Liver (tissue), 9 donors: ENCODE measurements around the gene TMCO1. TPM values are rescaled to one million over a fixed set of nuclear protein-coding genes. Genes with fewer than 3 reads are reported as not detected.

ENCODE experiments used
- DNase-seq: peaks from one replicate; pipeline ENCODE4 v3.0.0-alpha.2; 2017; ENCODE audit warnings: low spot score
- H3K27ac ChIP-seq, 2 donors: one replicate each; pipeline ENCODE4 v1.7.0; 2013; ENCODE audit warnings: inconsistent platforms in 2 of 2, low read length in 2 of 2, control low read depth in 1 of 2, low read depth in 1 of 2, mild to moderate bottlenecking in 1 of 2
- H3K27me3 ChIP-seq, 4 donors: one replicate each; pipeline versions ENCODE4 v1.6.1 to v1.7.0; 2013; ENCODE audit warnings: low read length in 3 of 4, inconsistent platforms in 1 of 4, mild to moderate bottlenecking in 1 of 4, moderate library complexity in 1 of 4; ENCODE audit not compliant: control insufficient read depth in 4 of 4, insufficient read depth in 4 of 4
- H3K36me3 ChIP-seq, 4 donors: one replicate each; pipeline versions ENCODE4 v1.6.1 to v1.7.0; 2013; ENCODE audit warnings: low read length in 3 of 4, mild to moderate bottlenecking in 3 of 4, low read depth in 1 of 4, moderate library complexity in 1 of 4; ENCODE audit not compliant: control insufficient read depth in 4 of 4, insufficient read depth in 3 of 4
- H3K4me1 ChIP-seq, 4 donors: one replicate each; pipeline versions ENCODE4 v1.6.1 to v1.7.0; 2013; ENCODE audit warnings: low read length in 3 of 4, mild to moderate bottlenecking in 3 of 4, moderate library complexity in 1 of 4; ENCODE audit not compliant: control insufficient read depth in 4 of 4, insufficient read depth in 4 of 4
- H3K4me3 ChIP-seq, 3 donors: one replicate each; pipeline versions ENCODE4 v1.6.1 to v1.7.0; 2013; ENCODE audit warnings: low read length in 3 of 3, control low read depth in 1 of 3, low read depth in 1 of 3, mild to moderate bottlenecking in 1 of 3
- H3K9ac ChIP-seq, 2 donors: one replicate each; pipeline ENCODE4 v1.7.0; 2013; ENCODE audit warnings: low read length in 2 of 2, mild to moderate bottlenecking in 2 of 2, moderate library complexity in 2 of 2, control low read depth in 1 of 2, low read depth in 1 of 2
- H3K9me3 ChIP-seq, 4 donors: one replicate each; pipeline versions ENCODE4 v1.6.1 to v1.7.0; 2013; ENCODE audit warnings: low read length in 3 of 4; ENCODE audit not compliant: control insufficient read depth in 4 of 4
- CTCF ChIP-seq: fragments of 150-350 bp; IDR thresholded peaks from 2 replicates; pipeline ENCODE4 v1.5.1; 2017; ENCODE audit warnings: improper control_type of control experiment, low read depth, low read length; ENCODE audit not compliant: missing input control
- EGR1 ChIP-seq, 2 donors: IDR thresholded peaks; 2 replicates each; pipeline ENCODE4 v1.6.1; 2016 to 2018; ENCODE audit warnings: antibody characterized with exemption in 2 of 2, low read depth in 2 of 2
- FOXA1 ChIP-seq: IDR thresholded peaks from 2 replicates; pipeline ENCODE4 v1.6.1; 2016; ENCODE audit warnings: antibody characterized with exemption
- FOXA2 ChIP-seq: IDR thresholded peaks from 2 replicates; pipeline ENCODE4 v1.6.1; 2016; ENCODE audit warnings: antibody characterized with exemption
- GABPA ChIP-seq, 2 donors: IDR thresholded peaks in 1 of 2; conservative IDR thresholded peaks in 1 of 2; 2 replicates each; pipeline ENCODE4 v1.6.1; 2016; ENCODE audit warnings: antibody characterized with exemption in 2 of 2, mild to moderate bottlenecking in 1 of 2, moderate library complexity in 1 of 2
- RAD21 ChIP-seq, 2 donors: IDR thresholded peaks; 2 replicates each; pipeline ENCODE4 v1.6.1; 2016; ENCODE audit warnings: antibody characterized with exemption in 2 of 2, mild to moderate bottlenecking in 2 of 2
- RXRA ChIP-seq, 2 donors: IDR thresholded peaks; 2 replicates each; pipeline ENCODE4 v1.6.1; 2017 to 2018; ENCODE audit warnings: antibody characterized with exemption in 2 of 2, mild to moderate bottlenecking in 1 of 2
- SP1 ChIP-seq: IDR thresholded peaks from 2 replicates; pipeline ENCODE4 v1.6.1; 2018; ENCODE audit warnings: antibody characterized with exemption, mild to moderate bottlenecking
- TAF1 ChIP-seq: conservative IDR thresholded peaks from 2 replicates; pipeline ENCODE4 v1.6.1; 2016; ENCODE audit warnings: antibody characterized with exemption, mild to moderate bottlenecking
- YY1 ChIP-seq: IDR thresholded peaks from 2 replicates; pipeline ENCODE4 v1.6.1; 2016; ENCODE audit warnings: antibody characterized with exemption, mild to moderate bottlenecking
- WGBS: extraction: QIAGEN DNeasy Blood & Tissue Kit; methylation state at CpG from one replicate; pipeline ENCODE4 v1.1.7; 2013; 5-methylcytosine and 5-hydroxymethylcytosine counted together
- polyA plus RNA-seq, 2 donors: library from polyadenylated mRNA; stranded (reverse) in 1 of 2; unstranded in 1 of 2; fragments of 200-250 nt in 1 of 2; fragments of >200 nt in 1 of 2; fragmentation: Nextera tagmentation in 1 of 2; extraction: Ambion mirVana in 1 of 2; gene quantifications; one replicate each; pipeline versions ENCODE4 v1.2.1 to v1.2.3, GENCODE V29; 2013 to 2015
- total RNA-seq, 2 donors: library from RNA; depleted of rRNA; stranded (reverse); fragments of >200 nt; gene quantifications; one replicate each; pipeline ENCODE4 v1.2.3, GENCODE V29; 2014
- TF ChIP-seq, protein P1 (sequence below): IDR thresholded peaks from 2 replicates; pipeline ENCODE4 v1.6.1; 2016; ENCODE audit warnings: antibody characterized with exemption, mild to moderate bottlenecking
- donor health status: healthy.
- donor health status: healthy.
- donor health status: healthy.
- donor health status: healthy.
- donor health status: healthy.

The TMCO1 gene
- total and polyA plus RNA-seq, 4 donors, result 53.8 to 170 (median 71.2) TPM

DNA sequence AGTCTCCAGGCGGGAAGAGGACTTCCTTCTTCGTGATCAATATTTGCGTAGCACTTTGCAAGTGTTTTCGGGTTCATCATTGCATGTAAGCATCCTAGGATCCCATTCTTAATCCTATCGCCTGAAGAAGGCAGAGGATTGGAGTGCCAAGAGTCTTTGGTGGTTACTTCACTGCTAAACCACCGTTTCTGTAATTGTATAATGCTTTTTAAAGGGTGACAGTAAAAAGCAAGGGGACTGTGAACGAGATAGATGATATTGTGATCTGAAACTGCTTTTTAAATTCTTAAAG, 70.0 kb downstream of the TMCO1 start (continued):
- TF ChIP-seq TAF1 (no peak), FOXA2 (no peak), SP1 (no peak), YY1 (no peak), RAD21 (IDR thresholded peaks at IDR 0.05) (no peak), CTCF (no peak)

DNA sequence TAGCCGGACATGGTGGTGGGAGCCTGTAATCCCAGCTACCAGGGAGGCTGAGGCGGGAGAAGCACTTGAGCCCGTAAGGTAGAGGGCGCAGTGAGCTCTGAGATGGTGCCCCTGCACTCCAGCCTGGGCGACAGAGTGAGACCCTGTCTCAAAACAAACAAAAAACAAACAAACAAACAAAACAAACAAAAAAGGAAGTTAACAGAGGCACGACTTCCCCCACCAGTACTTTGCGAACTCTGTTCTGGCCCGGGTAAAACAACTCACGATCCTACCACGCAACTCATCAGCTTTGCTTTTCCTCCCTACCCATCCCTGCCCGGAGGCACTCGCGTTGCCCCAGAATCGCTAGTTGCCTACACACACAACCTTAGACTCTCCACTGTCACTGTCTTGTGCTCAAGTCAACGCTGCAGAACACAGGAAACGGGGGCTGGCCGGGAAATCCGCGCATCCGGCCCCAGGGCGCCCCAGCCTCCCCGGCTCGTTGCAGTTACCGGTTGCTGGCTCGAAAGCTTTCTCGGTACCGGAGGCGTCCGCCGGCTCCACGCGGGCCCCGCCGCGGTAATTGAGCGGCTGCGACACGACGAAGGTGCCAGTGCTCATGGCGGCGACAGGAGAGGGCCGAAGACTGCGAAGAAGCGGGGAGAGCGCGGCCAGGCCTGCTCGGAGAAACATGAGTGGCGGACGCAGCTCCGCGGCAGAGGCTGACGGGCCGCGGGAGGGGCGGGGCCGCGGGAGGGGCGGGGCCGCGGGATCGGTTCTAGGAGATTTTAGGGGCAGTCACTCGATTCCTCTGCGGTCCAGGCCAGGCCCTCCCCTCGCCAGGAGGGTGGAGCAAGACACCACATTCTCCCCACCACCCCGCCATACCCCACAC, 70.5 kb downstream of the TMCO1 start, which contains the start of gene ALDH9A1:
TSS of gene ALDH9A1 (minus strand) at position 682 of the 880 bp plus-strand sequence. CDS start at position 678, 4 bp downstream.
- H3K36me3 ChIP-seq, result no peaks in the 10 kb centered on the region
- no peaks in the 10 kb centered on the region for H3K9me3 ChIP-seq
- peak within 1 kb of the TSS; percentile 67 to 89 (median 83) for H3K4me3 ChIP-seq
- peak within 1 kb of the TSS; percentile 60 to 75 for H3K9ac ChIP-seq
- H3K27me3 ChIP-seq, result no peaks in the 10 kb centered on the region
- H3K27ac ChIP-seq, result peak within 1 kb of the TSS; percentile 80 to 94
- DNase-seq, result peak; percentile 92
- H3K4me1 ChIP-seq, result peaks cover 8 to 41% (median 26%) of the 10 kb centered on the region in 4 donors
- under 1% methylated on average over 65 of the region's 65 CpGs for WGBS
- TF ChIP-seq CTCF (peak; percentile 4), YY1 (peak; percentile 51), SP1 (no peak), RXRA (IDR thresholded peaks at IDR 0.05) (peak in 1 of 2 donors; percentile 5), EGR1 (IDR thresholded peaks at IDR 0.05; ENCODE audit: low read depth in 2 of 2) (no peak), RAD21 (IDR thresholded peaks at IDR 0.05) (peak in 1 of 2 donors; percentile 6), TAF1 (peak; percentile 71), GABPA (IDR thresholded peaks at IDR 0.05 in 1 of 2, conservative IDR thresholded peaks at IDR 0.05 in 1 of 2) (peak; percentile 40 to 70), FOXA1 (no peak), FOXA2 (no peak)
- TF ChIP-seq, protein P1, sequence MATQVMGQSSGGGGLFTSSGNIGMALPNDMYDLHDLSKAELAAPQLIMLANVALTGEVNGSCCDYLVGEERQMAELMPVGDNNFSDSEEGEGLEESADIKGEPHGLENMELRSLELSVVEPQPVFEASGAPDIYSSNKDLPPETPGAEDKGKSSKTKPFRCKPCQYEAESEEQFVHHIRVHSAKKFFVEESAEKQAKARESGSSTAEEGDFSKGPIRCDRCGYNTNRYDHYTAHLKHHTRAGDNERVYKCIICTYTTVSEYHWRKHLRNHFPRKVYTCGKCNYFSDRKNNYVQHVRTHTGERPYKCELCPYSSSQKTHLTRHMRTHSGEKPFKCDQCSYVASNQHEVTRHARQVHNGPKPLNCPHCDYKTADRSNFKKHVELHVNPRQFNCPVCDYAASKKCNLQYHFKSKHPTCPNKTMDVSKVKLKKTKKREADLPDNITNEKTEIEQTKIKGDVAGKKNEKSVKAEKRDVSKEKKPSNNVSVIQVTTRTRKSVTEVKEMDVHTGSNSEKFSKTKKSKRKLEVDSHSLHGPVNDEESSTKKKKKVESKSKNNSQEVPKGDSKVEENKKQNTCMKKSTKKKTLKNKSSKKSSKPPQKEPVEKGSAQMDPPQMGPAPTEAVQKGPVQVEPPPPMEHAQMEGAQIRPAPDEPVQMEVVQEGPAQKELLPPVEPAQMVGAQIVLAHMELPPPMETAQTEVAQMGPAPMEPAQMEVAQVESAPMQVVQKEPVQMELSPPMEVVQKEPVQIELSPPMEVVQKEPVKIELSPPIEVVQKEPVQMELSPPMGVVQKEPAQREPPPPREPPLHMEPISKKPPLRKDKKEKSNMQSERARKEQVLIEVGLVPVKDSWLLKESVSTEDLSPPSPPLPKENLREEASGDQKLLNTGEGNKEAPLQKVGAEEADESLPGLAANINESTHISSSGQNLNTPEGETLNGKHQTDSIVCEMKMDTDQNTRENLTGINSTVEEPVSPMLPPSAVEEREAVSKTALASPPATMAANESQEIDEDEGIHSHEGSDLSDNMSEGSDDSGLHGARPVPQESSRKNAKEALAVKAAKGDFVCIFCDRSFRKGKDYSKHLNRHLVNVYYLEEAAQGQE, result no peak
